ACC112 (cell line): Measurements from ENCODE around the gene FRG2.
A peak's percentile ranks its signal among the peaks of the same experiment; 100 is the strongest.
"Not testable (repeated sequence)": the region's sequence is repeated elsewhere in the genome, so short reads cannot be mapped to it uniquely, and the experiment has no call there.

Experiments used
- H2AFZ ChIP-seq: fragments of 200-600 bp; sonication (generic); one replicate; pipeline ENCODE4 v1.6.0; 2017; ENCODE audit warnings: antibody characterized with exemption, low read length; ENCODE audit not compliant: unreplicated experiment
- H3K27ac ChIP-seq: fragments of 200-600 bp; sonication (generic); 2 replicates; pipeline ENCODE4 v1.5.1; 2014; ENCODE audit warnings: low read depth, mild to moderate bottlenecking, antibody characterized with exemption, low read length, moderate library complexity
- H3K27me3 ChIP-seq: fragments of 200-600 bp; sonication (generic); 2 replicates; pipeline ENCODE4 v1.6.1; 2014; ENCODE audit warnings: mild to moderate bottlenecking, antibody characterized with exemption, low read length, moderate library complexity, mixed read lengths; ENCODE audit not compliant: insufficient read depth
- H3K36me3 ChIP-seq: fragments of 200-600 bp; sonication (generic); 2 replicates; pipeline ENCODE4 v1.6.1; 2016; ENCODE audit warnings: mild to moderate bottlenecking, antibody characterized with exemption, low read length, moderate library complexity, mixed read lengths; ENCODE audit not compliant: insufficient read depth
- H3K4me1 ChIP-seq: fragments of 200-600 bp; sonication (generic); one replicate; pipeline ENCODE4 v1.6.1; 2016; ENCODE audit warnings: low read length, mixed read lengths; ENCODE audit not compliant: insufficient read depth, unreplicated experiment, control insufficient read depth
- H3K4me3 ChIP-seq: fragments of 200-600 bp; sonication (generic); 2 replicates; pipeline ENCODE4 v1.5.1; 2014; ENCODE audit warnings: mild to moderate bottlenecking, low read depth, low read length
- H3K79me2 ChIP-seq: fragments of 200-600 bp; sonication (generic); one replicate; pipeline ENCODE4 v1.6.0; 2016; ENCODE audit warnings: low read length; ENCODE audit not compliant: control insufficient read depth, unreplicated experiment, insufficient read depth

FRG2 gene

GRCh38 chr4:190014771-190015537 lies 12.1 kb downstream of the FRG2 start:
- H3K4me1 ChIP-seq, result no peaks in the 10 kb centered on the region
- H3K4me3 ChIP-seq, result peak overlapping the region; percentile 66
- no peaks in the 10 kb centered on the region for H3K79me2 ChIP-seq
- no peaks in the 10 kb centered on the region for H3K36me3 ChIP-seq
- H3K27me3 ChIP-seq, result peaks cover 64% of the 10 kb centered on the region
- no peak overlapping the region for H3K27ac ChIP-seq
- H2AFZ ChIP-seq, result no peak overlapping the region

- not testable (repeated sequence) for H3K79me2 ChIP-seq, H3K27ac ChIP-seq, H3K4me1 ChIP-seq, H3K4me3 ChIP-seq, H3K36me3 ChIP-seq, H3K27me3 ChIP-seq, H2AFZ ChIP-seq
Observed at GRCh38 chr4:189989941-189990340, 37.1 kb downstream of the FRG2 start.

- Histone ChIP-seq H3K79me2 (no peaks in the 10 kb centered on the region), H3K36me3 (no peaks in the 10 kb centered on the region), H2AFZ (no peak overlapping the region), H3K4me1 (no peaks in the 10 kb centered on the region), H3K27me3 (0 out of 2 replicates have a peak, but pooled peaks cover 3% of the 10 kb centered on the region), H3K4me3 (no peak overlapping the region), H3K27ac (no peak overlapping the region)
Observed at GRCh38 chr4:189988877-189989431, 38.1 kb downstream of the FRG2 start.

DNA sequence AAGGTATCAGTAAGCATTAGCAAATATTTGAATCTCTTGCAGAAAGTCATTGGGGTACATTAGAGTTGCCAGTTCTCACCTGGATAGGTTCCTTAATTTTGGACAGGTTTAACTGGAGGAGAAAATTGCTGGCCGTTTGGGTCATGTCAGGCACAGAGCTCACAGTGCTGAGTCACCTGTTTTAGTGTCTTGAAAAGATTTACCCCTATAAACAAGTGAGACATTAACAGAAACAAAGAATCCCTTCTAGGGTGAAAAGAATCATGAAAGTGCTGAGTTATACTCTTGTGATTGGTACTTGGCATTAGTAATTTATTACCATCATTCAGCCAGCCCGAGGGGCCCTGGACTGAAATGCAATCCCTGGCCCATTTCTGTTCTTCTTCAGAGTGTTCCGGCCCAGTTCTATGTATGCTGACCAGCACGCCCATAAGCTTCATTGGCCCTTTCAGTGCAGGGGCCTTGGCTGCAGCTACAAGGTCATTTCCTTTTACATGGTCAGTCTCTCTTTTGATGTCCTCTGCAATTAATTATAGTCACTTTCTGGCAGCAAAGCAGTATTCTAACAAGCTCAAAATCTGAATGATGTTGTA lies 41.3 kb downstream of the FRG2 start:
- not testable (repeated sequence) for H3K27ac ChIP-seq, H2AFZ ChIP-seq, H3K4me3 ChIP-seq, H3K79me2 ChIP-seq, H3K4me1 ChIP-seq, H3K36me3 ChIP-seq, H3K27me3 ChIP-seq

DNA sequence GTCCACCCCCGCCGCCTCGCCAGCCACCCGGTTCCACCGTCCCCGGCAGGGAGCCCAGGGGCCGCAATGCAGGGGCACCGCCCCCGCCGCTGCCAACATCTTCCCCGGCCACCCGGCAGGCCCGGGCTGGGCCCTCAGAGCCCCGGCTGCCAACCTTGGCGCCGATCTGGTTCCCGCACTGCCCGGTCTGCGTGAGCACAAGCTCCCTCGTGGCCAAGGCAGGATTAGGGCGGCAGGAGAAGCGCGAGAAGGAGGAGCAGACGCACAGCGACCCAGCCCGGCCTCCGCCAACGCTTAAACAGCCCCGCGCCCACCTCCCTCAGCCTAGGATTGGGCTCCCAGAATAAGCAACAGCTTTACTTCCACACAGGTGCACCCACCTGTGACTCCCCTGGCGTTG lies 42.4 kb downstream of the FRG2 start:
- not testable (repeated sequence) for H3K36me3 ChIP-seq, H3K4me1 ChIP-seq, H3K79me2 ChIP-seq, H3K27ac ChIP-seq, H2AFZ ChIP-seq, H3K27me3 ChIP-seq, H3K4me3 ChIP-seq

DNA sequence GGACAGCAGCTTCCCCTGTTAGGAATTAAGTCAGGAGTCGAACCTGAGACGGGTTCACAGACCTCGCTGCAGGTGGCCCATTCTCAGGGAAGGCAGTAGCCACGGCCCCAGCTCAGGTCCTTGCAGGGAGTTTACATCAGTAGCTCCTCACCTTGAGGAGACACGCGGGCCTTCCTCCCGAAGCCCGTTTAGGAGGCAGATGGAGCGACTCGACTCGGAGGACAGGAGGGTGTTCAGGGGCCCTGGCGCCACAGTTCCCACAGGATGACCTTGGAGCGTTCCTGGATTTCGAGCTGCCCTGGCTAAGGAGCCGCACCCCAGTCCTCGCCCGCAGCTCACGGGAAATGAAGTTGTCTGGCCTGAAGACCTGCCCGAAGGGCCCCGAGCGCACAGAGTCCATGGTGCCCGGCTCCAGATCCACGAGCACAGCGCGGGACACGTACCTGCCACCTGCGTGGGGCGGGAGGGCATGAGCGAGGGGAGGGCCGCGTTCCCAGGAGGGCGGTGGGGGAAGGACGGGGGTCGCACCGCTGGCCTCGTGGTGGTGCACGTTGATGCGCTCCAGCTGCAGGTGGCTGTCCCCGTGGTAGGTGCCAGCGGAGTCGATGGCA lies 43.0 kb downstream of the FRG2 start:
- not testable (repeated sequence) for H3K27ac ChIP-seq, H3K36me3 ChIP-seq, H3K79me2 ChIP-seq, H2AFZ ChIP-seq, H3K4me1 ChIP-seq, H3K4me3 ChIP-seq, H3K27me3 ChIP-seq

GRCh38 chr4:189981970-189982369 lies 45.1 kb downstream of the FRG2 start:
- Histone ChIP-seq H3K27me3 (peaks cover 3% of the 10 kb centered on the region; the same call in 1 of the 2 replicates), H3K36me3 (no peaks in the 10 kb centered on the region), H3K79me2 (no peaks in the 10 kb centered on the region)

GRCh38 chr4:189980292-189980691 lies 46.8 kb downstream of the FRG2 start:
- not testable (repeated sequence) for H3K79me2 ChIP-seq, H3K4me3 ChIP-seq, H2AFZ ChIP-seq, H3K36me3 ChIP-seq, H3K27ac ChIP-seq, H3K4me1 ChIP-seq
- peaks cover 11% of the 10 kb centered on the region for H3K27me3 ChIP-seq

More at GRCh38 chr4:189981970-189982369, 45.1 kb downstream of the FRG2 start:
- Histone ChIP-seq H3K27ac (no peak overlapping the region), H3K4me1 (no peaks in the 10 kb centered on the region), H2AFZ (no peak overlapping the region), H3K4me3 (no peak overlapping the region)

GRCh38 chr4:189979196-189980047 lies 47.6 kb downstream of the FRG2 start:
- Histone ChIP-seq H3K4me1 (no peaks in the 10 kb centered on the region), H3K79me2 (no peaks in the 10 kb centered on the region), H3K27me3 (peaks cover 15% of the 10 kb centered on the region), H3K36me3 (no peaks in the 10 kb centered on the region), H2AFZ (no peak overlapping the region), H3K4me3 (no peak overlapping the region), H3K27ac (no peak overlapping the region)
